ENCODE data around the gene WDR90. TPM values are rescaled to one million over a fixed set of nuclear protein-coding genes. Genes with fewer than 3 reads are reported as not detected.

The WDR90 gene
- total RNA-seq, 2 donors from 2014 or later: 3.0 to 5.7 TPM

DNA sequence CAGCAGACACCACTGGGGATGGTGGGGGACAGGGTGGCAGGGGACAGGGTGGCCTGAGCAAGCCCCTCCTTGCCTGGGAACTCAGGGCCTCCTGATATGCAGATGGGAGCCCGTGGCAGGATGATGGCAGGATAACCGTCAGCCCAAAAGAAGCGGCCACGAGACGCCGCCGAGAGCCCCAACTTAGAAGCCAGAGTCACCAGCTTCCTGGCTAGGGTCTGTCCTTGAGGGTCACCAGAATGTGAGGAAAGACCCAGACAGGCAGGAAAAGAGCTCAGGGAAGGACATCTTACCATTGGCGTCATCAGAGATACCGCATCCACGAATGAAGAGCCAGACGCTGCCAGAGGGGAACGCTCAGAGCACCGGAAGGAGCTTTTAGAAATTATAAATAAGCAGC lies 39.8 kb upstream of the WDR90 start:
- no peak for DNase-seq (ENCODE audit: low spot score)
- H3K27me3 ChIP-seq: no peaks in the 10 kb centered on the region
- H3K36me3 ChIP-seq: no peaks in the 10 kb centered on the region
- H3K4me1 ChIP-seq: peaks cover 0 to 15% of the 10 kb centered on the region in 2 donors
- H3K27ac ChIP-seq: no peak overlapping the region
- H3K4me3 ChIP-seq: no peak overlapping the region
- H3K9me3 ChIP-seq: no peaks in the 10 kb centered on the region
- TF ChIP-seq, protein P1, sequence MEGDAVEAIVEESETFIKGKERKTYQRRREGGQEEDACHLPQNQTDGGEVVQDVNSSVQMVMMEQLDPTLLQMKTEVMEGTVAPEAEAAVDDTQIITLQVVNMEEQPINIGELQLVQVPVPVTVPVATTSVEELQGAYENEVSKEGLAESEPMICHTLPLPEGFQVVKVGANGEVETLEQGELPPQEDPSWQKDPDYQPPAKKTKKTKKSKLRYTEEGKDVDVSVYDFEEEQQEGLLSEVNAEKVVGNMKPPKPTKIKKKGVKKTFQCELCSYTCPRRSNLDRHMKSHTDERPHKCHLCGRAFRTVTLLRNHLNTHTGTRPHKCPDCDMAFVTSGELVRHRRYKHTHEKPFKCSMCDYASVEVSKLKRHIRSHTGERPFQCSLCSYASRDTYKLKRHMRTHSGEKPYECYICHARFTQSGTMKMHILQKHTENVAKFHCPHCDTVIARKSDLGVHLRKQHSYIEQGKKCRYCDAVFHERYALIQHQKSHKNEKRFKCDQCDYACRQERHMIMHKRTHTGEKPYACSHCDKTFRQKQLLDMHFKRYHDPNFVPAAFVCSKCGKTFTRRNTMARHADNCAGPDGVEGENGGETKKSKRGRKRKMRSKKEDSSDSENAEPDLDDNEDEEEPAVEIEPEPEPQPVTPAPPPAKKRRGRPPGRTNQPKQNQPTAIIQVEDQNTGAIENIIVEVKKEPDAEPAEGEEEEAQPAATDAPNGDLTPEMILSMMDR (IDR thresholded peaks at IDR 0.05): no peak

DNA sequence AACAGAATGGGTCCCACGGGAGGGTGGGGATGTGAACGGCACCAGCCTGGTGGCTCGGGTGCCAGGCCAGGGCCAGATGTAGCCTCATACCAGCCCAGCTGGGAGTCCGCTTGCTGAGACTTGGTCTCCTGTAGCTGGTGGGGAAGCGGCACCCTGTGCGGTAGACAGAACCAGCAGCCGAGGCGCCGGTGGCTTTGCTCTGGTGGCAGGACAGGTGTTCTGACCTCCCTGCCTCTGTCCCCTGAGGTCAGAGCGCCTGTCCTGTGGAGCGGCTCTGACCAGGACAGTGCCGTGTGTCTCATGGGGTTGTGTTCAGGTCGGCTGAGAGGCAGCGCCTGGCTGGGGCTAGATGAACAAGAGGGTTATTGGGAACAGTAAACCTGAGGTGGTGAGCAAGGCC lies 39.2 kb upstream of the WDR90 start:
- no peaks in the 10 kb centered on the region for H3K27me3 ChIP-seq
- TF ChIP-seq, protein P1 (IDR thresholded peaks at IDR 0.05): no peak
- no peak overlapping the region for H3K27ac ChIP-seq
- peaks cover 0 to 15% of the 10 kb centered on the region in 2 donors for H3K4me1 ChIP-seq
- no peak overlapping the region for H3K4me3 ChIP-seq
- no peaks in the 10 kb centered on the region for H3K36me3 ChIP-seq
- no peaks in the 10 kb centered on the region for H3K9me3 ChIP-seq
- no peak for DNase-seq (ENCODE audit: low spot score)

DNA sequence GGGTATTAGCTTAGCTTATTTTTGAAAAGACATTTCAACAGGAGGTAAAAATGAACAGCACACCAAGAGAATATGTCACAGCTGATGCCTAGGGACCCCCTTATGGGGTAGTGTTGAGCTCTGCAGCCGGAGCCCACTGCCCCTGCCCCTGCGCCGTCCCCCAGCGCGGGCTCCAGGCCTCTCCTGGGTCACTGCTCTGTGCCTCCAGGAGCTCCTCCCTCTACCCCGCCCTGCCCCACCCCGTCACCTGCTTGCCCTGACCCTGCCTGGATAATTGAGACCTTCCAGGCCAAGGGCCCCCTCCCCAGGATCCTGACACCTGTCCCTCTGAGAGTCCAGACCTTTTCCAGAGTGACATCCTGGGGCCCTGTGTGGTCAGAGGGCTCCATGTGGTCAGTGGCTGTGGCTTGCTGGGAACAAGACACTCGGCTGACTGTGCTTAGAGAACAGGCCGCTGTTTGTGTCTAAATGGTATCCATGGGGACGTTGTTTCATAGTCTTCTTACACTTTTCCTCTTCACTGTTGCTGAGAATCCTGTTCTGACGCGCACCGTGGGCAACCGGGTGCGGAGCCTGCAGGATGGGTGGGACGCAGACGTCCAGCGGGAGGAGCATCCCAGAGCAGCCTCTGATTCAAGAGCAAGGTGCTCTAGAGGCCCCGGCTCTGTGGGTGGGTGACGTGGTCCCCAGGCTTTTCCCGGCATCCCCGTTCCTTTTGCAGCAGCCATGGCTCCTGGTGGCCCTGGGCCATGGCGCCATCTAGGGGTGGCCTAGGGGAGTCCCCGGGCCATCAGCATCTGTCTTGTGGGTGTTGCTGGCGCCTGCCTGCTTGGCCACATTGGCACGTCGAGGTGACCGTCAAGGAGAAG lies 38.4 kb upstream of the WDR90 start:
- Histone ChIP-seq H3K36me3 (no peaks in the 10 kb centered on the region), H3K27ac (no peak overlapping the region), H3K27me3 (no peaks in the 10 kb centered on the region), H3K9me3 (no peaks in the 10 kb centered on the region), H3K4me3 (no peak overlapping the region), H3K4me1 (peaks cover 0 to 15% of the 10 kb centered on the region in 2 donors)
- no peak for DNase-seq (ENCODE audit: low spot score)
- TF ChIP-seq, protein P1 (IDR thresholded peaks at IDR 0.05): peak; percentile 63 to 72

DNA sequence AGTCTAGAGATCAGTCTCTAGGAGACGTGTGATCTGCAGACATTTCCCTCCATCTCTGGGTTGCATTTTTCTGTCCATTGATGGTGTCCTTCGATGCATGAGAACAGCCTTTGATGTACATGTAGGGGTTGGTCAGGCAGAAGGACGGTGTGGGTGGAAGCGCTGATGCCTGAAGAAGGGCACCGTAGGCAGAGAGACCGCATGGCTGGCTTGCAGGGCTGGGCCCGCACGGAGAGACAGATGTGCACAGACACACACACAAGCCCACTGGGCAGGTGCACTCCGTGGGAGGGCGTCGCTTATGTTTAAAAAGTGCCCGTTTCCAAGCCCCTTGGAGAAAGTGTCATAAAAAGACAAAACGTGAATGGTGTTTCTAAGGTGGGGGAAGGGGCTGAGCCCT lies 34.0 kb upstream of the WDR90 start:
- Histone ChIP-seq H3K4me1 (peaks cover 0 to 11% of the 10 kb centered on the region in 2 donors), H3K9me3 (no peaks in the 10 kb centered on the region), H3K4me3 (no peak overlapping the region), H3K36me3 (no peaks in the 10 kb centered on the region), H3K27me3 (no peaks in the 10 kb centered on the region), H3K27ac (no peak overlapping the region)
- TF ChIP-seq, protein P1 (IDR thresholded peaks at IDR 0.05): no peak
- DNase-seq (ENCODE audit: low spot score): no peak

DNA sequence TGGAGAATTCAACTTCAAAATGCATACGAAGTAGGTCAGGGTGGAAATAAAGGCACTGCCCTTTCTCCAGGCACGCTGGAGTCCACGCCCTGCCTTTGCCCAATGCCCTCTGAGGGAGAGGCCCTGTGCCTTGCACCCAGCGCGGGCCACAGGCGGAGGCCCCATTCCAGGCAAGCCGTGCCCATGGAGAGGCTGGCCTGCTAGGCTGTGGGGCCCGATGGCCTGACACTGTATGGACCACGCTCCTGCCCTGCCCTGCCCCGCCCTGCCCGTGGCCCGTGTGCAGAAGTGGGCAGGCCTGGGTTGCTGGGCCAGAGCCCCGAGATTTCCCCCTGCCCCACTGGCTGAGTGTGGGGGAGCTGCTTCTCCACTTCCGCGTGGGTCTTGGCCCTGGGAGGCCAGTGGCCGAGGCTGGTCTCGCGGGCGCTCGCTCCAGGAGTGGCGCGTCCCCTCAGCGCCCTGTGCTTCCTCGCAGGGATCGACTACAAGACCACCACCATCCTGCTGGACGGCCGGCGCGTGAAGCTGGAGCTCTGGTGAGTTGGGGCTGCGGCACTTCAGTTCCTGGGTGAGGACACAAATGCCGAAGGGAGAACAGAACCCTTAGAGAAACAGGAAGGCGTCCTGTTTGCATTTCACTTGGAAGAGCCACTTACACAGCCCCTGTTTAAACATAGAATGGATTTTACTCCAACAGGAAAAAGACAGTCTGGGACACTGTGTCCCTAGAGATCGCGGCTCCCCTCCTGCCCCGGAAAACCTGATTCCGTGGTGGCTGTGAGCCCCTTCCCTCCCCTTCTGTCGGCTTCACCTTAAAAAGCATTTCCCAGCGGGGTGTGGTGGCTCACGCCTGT lies 32.2 kb upstream of the WDR90 start:
- Histone ChIP-seq H3K9me3 (no peaks in the 10 kb centered on the region), H3K4me3 (no peak overlapping the region), H3K27ac (no peak overlapping the region), H3K36me3 (no peaks in the 10 kb centered on the region), H3K4me1 (no peaks in the 10 kb centered on the region), H3K27me3 (no peaks in the 10 kb centered on the region)
- TF ChIP-seq, protein P1 (IDR thresholded peaks at IDR 0.05): no peak
- DNase-seq (ENCODE audit: low spot score): no peak

Data from right atrium auricular region (tissue), 2 donors.